Measurements from ENCODE around the gene EPB41.
"Not testable (repeated sequence)": the region's sequence is repeated elsewhere in the genome, so short reads cannot be mapped to it uniquely, and the experiment has no call there.

The EPB41 gene

DNA sequence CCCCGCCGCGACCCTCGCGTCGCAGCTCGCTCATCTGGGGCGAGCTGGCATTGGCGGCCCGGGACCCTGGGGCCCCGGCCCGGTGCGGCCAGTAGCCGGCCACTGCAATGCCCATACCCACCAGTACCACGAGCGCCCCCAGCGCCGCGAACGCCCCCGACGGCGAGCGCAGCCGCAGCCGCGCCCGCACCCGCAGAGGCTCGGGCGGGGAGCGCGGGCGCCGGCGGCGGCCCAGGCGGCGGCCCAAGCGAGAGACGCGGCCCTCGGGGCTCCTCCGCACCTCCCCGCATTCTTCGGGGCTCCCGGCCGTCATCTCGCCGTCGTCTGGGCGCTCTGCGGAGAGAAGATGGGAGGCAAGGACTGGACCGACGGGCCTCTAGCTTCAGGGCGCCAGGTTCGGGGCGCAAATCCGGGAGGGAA, 207.2 kb downstream of the EPB41 start:
- H3K4me3 ChIP-seq: peak overlapping the region; percentile 38 to 55 (median 49)
- H3K27ac ChIP-seq: peak overlapping the region in 12 of 21 experiments; percentile 72 to 94 (median 87)

DNA sequence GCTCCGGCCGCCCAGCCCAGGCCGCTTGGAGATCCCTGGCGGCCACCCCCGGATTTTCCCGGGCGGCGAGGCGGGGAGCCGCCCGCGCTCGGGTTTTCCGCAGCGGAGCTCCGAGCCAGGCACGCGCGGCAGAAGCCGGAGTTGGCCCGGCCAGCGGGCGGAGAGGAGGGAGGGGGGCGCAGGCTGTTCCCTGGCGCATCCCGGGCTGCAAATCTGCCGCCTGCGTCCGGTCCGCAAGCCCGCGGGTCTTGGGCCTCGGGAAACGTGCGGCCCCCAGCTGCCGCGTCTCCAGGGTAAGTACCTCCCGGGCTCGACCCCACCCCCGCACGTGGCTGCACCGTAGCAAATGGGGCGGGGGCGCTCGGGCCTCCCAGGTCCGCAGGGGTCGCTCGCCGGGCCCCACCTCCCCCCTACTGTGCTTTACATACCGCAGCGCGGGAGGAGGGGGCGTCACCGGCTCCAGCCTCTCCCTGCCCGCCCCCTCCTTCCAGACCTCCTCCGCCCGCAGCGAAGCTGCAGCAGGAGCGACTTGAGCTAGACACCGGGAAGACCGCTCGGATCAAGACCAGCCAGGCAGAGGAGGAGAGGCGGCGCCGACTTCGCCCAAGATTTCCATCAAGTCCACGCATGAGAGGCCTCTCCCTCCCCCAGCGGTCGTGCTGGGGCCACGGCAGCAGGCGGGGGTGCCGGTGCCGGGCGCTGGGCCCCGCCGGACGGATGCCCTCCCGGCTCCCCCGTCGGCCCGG, 207.7 kb downstream of the EPB41 start:
- Histone ChIP-seq H3K4me3 (peak overlapping the region; percentile 38 to 55 (median 49)), H3K27ac (peak overlapping the region in 20 of 21 experiments; percentile 48 to 94 (median 84))

- H3K4me3 ChIP-seq: peak overlapping the region; percentile 38 to 55 (median 49)
- H3K27ac ChIP-seq: peak overlapping the region in 20 of 21 experiments; percentile 48 to 94 (median 84)
These were observed 208.3 kb downstream of the EPB41 start for GRCh38 chr1:29122682-29123052.

- Histone ChIP-seq H3K27ac (peak overlapping the region in 20 of 21 experiments; percentile 48 to 94 (median 84)), H3K4me3 (peak overlapping the region; percentile 38 to 55 (median 49))
These were observed 208.9 kb downstream of the EPB41 start for GRCh38 chr1:29123053-29123886.

DNA sequence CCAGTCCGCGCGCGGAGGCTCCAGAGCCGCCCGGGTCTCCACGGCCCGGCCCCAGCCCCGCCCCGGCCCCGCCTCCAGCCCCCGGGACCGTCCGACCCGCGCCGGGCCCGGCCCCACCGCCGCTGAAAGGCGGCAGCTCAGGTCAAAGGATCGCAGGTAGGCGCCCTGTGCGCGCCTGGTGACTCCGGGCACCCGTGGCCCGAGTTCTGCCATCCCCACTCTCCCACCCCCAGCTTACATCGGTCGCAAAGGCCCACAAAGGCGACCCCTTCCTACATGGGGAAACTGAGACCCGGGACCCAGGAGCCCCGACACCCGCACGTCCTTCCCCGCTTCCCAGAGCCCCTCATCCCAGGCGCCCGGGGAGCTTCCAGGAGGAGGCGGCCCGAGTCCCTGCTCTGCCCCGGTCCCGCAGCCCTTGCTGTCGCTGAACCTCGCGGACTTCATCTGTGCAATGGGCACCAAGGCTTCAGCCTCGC, 209.6 kb downstream of the EPB41 start, which contains the start of gene TMEM200B:
TSS of gene TMEM200B (minus strand) at position 17 of the 479 bp plus-strand sequence. CDS start 2,075 bp downstream, outside the sequence.
- H3K27ac ChIP-seq: peak within 1 kb of the TSS in 20 of 21 experiments; percentile 48 to 94 (median 85)
- peak within 1 kb of the TSS; percentile 38 to 55 (median 49) for H3K4me3 ChIP-seq

GRCh38 chr1:29124366-29125236, 210.2 kb downstream of the EPB41 start:
- Histone ChIP-seq H3K27ac (peak overlapping the region in 20 of 21 experiments; percentile 48 to 94 (median 85)), H3K4me3 (peak overlapping the region; percentile 38 to 55 (median 49))

DNA sequence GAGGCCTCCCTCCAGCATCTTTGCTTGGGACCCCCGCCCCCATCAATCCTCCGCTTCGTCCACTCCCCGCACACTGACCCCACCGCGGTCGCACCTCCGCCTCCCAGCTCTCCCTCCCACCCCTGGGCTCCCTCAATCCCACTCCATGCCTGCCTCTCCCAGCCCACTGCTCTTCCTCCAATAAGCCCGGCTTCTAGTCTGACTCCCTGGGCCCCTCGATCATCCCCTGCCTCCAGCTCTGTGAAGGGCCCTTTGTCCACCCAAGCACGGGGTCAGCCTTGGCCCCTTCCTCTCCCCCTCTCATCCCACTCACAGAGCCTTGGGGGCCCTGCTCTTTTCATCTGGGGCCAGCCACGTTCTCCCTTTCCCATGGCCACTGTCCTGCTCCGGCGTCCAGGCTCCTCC, 210.9 kb downstream of the EPB41 start:
- H3K27ac ChIP-seq: peak overlapping the region in 20 of 21 experiments; percentile 48 to 94 (median 85)

DNA sequence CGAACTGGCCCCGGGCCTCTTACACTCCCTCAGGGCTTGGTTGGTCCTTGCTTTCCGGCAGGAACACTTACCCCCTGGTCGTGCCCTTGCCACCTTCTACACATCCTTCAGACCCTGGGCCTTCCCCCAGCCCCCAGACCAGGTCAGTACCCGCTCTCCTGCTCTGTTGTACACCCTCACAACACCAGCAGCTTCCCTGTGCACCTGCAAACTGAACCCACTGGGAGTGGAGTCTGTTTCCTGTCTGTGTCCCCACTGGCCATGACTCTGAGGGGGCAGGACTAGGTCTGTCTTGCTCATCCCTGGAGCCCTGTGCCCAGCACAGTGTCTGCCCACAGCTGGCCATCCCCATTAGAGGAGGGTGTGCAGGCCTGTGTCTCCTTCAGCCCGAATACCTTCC, 211.4 kb downstream of the EPB41 start:
- peak overlapping the region in 4 of 21 experiments; percentile 84 to 94 (median 92) for H3K27ac ChIP-seq

More for the DNA sequence above, 210.9 kb downstream of the EPB41 start:
- H3K4me3 ChIP-seq: peak overlapping the region in 6 of 7 experiments; percentile 38 to 55 (median 49)

GRCh38 chr1:29126198-29126597, 211.8 kb downstream of the EPB41 start:
- Histone ChIP-seq H3K4me3 (no peak overlapping the region), H3K27ac (no peak overlapping the region)

More for the DNA sequence above, 211.4 kb downstream of the EPB41 start:
- no peak overlapping the region for H3K4me3 ChIP-seq

- Histone ChIP-seq H3K4me3 (no peak overlapping the region), H3K27ac (no peak overlapping the region)
These were observed 214.4 kb downstream of the EPB41 start for GRCh38 chr1:29128739-29129138.

DNA sequence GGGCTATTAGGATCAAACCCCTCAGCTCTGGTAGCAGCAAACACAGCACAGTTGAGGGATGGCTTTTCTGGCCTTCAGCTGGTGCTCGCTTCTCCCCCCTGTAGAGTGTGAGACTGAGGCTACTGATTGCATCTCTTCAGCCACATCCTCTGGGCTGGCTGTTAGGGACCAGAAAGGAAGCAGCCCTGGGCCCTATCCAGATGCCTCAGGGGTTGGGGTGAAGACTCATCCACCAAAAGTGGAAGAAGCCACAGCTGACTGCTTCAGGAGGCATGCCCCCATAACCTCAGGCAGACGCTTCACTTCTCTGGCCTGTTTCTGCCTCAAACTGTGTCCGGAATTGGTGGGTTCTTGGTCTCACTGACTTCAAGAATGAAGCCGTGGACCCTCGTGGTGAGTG, 215.5 kb downstream of the EPB41 start:
- no peak overlapping the region for H3K27ac ChIP-seq
- no peak overlapping the region for H3K4me3 ChIP-seq

- not testable (repeated sequence) for H3K4me3 ChIP-seq, H3K27ac ChIP-seq
These were observed 216.7 kb downstream of the EPB41 start for GRCh38 chr1:29131056-29131455.

- Histone ChIP-seq H3K27ac (no peak overlapping the region), H3K4me3 (peak overlapping the region in 5 of 7 experiments; percentile 4 to 27 (median 8))
These were observed 219.7 kb downstream of the EPB41 start for GRCh38 chr1:29133861-29134694.

DNA sequence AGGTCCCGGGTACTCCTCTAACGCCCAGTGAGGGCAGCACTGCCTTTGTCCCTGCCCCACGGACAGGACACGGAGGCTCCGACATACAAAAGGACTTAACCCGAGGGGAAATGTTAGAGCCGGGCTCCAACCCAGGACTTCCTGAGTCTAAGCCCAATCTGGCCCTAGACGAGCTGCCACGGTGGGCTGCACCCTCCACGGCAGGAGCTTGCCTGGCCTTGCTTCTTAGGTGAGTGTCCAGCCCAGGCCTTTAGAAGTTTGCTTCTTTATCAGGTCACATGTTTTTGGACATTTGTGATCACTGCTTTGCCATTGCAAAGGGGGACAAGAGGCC, 220.3 kb downstream of the EPB41 start:
- Histone ChIP-seq H3K27ac (no peak overlapping the region), H3K4me3 (peak overlapping the region in 3 of 7 experiments; percentile 4 to 27 (median 8))

DNA sequence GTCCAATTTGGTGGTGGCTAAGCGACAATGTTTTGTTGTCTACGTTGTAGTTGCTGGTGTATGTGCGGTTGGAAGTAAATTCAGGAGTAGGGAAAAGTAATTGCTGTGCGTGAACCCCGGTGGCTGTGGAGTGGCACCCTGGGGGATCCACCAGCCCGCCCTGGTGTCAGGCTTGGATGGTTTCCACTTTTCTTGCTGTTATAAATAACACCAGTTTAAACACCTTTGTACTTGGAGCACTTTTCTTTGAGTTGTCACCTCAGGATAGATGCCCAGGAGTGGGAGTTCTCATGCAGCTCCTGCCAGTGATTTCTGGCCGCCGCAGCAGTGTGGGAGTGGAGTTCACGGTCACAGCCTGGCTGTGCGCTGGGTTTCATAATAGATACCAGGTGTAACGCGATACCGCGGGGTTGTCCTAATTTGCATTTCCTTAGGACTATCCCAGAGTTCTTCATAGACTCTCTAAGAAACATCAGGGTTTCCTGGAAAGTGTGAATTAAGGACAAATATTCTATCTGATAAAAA, 222.1 kb downstream of the EPB41 start:
- Histone ChIP-seq H3K27ac (no peak overlapping the region), H3K4me3 (no peak overlapping the region)

DNA sequence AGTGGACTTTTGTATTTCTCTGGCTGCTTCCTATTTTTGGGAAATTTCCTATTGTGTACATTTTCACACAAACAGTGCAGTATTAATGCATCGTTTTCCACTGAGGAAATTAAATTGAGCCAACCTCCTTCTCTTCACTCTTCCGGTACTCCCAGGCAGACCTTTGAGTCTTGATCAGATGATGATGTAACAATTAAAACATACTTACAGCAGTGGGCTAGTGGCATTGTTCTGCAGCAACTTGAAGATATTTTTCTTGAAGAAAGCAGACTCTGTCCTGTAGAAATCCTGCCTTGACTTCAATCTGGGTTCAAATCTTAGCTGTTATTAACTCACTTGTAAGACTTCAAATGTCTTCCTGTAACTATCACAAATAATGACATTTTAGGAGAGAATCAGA, 228.3 kb downstream of the EPB41 start:
- Histone ChIP-seq H3K4me3 (no peak overlapping the region), H3K27ac (no peak overlapping the region)

DNA sequence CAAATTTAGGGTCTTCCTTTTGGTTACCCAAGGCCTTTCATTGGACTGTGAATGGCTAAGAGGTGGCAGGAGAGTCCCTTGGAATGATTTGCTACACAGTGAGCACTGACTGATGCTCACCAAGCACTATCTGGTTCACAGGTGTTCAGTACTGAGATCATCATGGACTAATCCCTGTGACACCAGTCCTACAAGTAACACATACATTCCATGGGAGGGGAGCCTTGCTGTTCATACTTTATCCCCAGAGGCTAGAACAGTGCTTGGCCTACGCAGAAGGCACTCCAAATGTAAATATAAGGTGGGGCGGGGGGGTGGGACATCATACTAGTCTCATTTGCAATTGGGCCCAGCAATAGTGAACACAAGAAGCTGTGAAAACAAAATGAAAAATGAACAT, 229.8 kb downstream of the EPB41 start:
- Histone ChIP-seq H3K4me3 (no peak overlapping the region), H3K27ac (no peak overlapping the region)

GRCh38 chr1:29145739-29146437, 231.5 kb downstream of the EPB41 start:
- Histone ChIP-seq H3K27ac (peak overlapping the region in 1 of 21 experiments; percentile 0), H3K4me3 (no peak overlapping the region)
